ENCODE measurements around the gene LZTFL1.
A peak's percentile ranks its signal among the peaks of the same experiment; 100 is the strongest.

Gene LZTFL1

DNA sequence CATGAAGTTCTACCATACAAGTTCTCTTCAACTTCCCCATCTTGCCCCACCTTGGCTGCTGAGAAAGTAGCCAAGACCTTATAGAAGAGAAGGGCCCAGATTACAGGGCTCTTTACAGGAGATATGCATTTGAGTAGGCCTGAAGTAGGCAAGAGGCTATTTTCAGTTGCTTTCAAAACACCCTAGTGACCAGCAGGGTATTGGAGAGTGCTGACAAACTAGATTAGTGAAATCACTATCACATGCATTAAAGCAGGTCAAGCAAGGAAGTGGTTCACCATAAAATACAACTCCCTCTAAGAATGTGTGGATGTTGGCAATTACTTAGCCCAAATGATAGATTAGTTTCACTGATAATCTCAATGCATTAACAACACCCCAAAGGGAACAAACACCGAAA is 2.7 kb upstream of the LZTFL1 start:
- no peak overlapping the region for H3K27ac ChIP-seq
- TF ChIP-seq, protein P1, sequence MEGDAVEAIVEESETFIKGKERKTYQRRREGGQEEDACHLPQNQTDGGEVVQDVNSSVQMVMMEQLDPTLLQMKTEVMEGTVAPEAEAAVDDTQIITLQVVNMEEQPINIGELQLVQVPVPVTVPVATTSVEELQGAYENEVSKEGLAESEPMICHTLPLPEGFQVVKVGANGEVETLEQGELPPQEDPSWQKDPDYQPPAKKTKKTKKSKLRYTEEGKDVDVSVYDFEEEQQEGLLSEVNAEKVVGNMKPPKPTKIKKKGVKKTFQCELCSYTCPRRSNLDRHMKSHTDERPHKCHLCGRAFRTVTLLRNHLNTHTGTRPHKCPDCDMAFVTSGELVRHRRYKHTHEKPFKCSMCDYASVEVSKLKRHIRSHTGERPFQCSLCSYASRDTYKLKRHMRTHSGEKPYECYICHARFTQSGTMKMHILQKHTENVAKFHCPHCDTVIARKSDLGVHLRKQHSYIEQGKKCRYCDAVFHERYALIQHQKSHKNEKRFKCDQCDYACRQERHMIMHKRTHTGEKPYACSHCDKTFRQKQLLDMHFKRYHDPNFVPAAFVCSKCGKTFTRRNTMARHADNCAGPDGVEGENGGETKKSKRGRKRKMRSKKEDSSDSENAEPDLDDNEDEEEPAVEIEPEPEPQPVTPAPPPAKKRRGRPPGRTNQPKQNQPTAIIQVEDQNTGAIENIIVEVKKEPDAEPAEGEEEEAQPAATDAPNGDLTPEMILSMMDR (conservative IDR thresholded peaks at IDR 0.05) = no peak
- no peak for TF ChIP-seq ZFX (IDR thresholded peaks at IDR 0.05)

DNA sequence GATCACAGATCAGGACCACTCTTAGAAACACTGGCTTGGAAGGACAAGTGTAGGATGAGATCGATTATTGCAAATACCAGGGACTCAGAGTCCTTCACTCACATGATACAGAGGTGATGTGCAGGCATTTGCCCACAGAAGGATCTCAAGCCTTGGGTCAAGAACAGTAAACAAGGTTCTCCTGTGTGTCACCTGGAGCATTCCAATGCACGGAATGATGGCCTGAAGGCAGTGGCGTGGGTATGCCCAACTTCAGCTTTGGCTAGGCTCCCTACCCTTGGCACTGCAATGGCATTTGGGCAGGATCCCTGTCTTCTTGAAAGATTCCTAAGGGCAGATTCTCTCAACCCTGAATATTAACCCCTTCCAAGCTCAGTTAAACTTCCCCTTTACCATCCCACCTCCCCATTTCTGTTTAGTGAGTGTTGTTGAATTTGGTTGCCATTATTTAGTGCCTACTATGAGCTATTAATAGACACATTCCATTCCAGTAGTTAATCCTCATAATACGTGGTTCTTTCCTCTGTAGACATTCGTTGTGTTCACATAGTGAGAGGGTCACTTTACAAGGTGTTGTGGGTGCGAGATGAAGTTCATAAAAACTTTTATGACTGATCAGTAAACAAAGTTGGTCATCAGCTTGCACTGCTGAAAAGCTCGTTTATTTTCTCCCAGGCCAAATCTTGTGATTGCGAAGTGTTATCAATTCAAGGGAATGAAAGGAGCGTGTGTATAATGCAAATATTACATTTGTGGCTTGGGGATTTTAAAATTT is 1.1 kb upstream of the LZTFL1 start:
- TF ChIP-seq, protein P1 (conservative IDR thresholded peaks at IDR 0.05) = no peak
- no peak for TF ChIP-seq ZFX (IDR thresholded peaks at IDR 0.05)
- no peak overlapping the region for H3K27ac ChIP-seq

DNA sequence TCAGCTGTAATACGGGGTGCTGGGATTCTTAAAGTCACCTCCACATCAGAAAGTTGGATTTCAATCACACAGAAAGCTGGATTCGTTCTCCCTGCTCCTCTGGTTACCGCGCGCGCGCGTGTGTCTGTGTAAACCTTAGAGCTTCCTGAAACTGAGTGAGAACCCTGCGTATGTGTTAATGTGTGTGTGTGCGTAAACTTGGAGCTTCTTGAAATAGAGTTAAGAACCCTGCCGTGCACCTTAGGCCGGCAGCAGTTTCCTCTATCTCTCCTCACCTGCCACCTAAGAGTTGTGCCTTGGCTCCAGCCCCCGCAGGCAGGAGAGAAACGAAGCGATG is 531 bp downstream of the LZTFL1 start:
- peak overlapping the region; percentile 36; the same call in 1 of the 2 replicates for H3K27ac ChIP-seq
- TF ChIP-seq ZFX (IDR thresholded peaks at IDR 0.05) = no peak
- TF ChIP-seq, protein P1 (conservative IDR thresholded peaks at IDR 0.05) = no peak

DNA sequence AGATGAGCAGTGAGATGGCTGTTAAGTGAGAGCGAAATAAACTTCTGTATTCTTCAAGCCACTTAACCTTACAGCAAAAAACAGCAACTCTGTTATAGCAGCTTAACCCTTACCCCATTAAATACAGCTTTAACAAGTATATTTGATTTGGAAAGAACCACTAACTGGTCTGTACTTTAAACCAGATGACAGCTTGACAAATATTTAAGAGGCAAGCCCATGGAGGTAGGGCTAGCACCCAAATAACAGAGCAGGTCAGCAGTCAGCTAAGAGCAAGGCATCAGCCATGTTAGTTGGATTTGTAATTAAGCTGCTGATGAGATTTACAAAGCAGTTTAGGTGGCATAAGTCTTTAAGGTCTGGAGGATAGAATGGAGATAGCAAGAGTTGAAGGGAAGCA is 3.5 kb downstream of the LZTFL1 start:
- no peak overlapping the region for H3K27ac ChIP-seq
- TF ChIP-seq, protein P1 (conservative IDR thresholded peaks at IDR 0.05) = no peak
- TF ChIP-seq ZFX (IDR thresholded peaks at IDR 0.05) = no peak

DNA sequence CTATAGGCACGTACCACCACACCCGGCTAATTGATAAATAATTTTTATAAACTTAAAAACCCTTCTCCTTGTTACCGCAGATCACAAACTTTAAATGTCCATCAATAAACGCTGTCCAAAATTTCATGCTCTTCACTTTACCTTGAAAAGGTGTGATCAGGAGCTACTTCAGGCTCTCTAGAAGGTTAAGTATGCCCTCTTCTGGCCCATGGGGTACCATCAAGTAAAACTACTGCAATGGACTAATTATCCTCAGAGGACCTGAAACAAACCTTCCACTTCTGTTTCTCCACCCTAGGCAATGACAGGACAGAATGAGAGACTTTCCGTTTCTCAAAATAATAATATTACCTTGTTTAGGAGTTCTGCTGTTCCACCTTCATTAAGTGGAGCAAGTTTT is 9.2 kb downstream of the LZTFL1 start:
- H3K27ac ChIP-seq = no peak overlapping the region
- TF ChIP-seq, protein P1 (conservative IDR thresholded peaks at IDR 0.05) = peak; percentile 63
- TF ChIP-seq ZFX (IDR thresholded peaks at IDR 0.05) = no peak

DNA sequence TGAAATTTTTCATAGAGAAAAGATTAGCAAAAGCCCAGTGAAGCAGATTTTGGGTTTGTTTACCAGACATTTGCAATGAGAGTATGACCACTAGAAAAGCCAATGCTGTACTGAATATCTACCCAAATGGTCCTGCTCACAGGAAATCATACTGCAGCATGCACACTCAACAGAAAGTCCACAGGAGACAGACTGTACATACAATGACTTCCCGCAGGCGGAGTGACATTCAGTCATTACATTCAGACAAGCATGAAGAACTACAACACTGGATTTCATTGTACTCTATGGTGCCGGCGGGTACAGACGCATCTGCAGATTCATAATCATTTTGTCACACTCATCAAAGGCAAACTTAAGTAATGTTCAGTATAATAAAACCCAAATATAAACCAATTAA is 11.8 kb downstream of the LZTFL1 start:
- no peak for TF ChIP-seq ZFX (IDR thresholded peaks at IDR 0.05)
- TF ChIP-seq, protein P1 (conservative IDR thresholded peaks at IDR 0.05) = no peak
- H3K27ac ChIP-seq = no peak overlapping the region

DNA sequence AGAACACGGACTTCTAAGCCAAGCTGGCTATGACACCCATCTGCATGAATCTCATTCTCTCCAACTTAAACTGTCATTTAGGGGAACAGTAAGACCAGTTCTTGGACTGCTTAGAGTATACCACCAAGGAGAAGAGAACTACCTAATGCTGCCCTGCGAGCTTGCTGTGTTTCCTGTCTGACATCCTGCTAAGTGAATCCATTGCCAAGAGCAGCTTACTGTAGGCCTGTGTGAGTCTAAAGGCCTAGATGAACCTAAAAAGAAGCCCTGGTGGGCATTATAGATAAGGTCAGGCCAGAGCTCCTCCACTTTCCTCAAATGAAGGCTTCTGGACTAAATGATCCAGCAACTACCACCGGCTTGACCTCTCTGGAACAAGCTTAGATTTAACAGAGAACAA is 15.0 kb downstream of the LZTFL1 start:
- TF ChIP-seq ZFX (IDR thresholded peaks at IDR 0.05) = no peak
- TF ChIP-seq, protein P1 (conservative IDR thresholded peaks at IDR 0.05) = no peak
- no peak overlapping the region for H3K27ac ChIP-seq
